ENCODE data around the gene SLC26A5.
"Not testable (repeated sequence)": the region's sequence is repeated elsewhere in the genome, so short reads cannot be mapped to it uniquely, and the experiment has no call there.

The SLC26A5 gene, protein sequence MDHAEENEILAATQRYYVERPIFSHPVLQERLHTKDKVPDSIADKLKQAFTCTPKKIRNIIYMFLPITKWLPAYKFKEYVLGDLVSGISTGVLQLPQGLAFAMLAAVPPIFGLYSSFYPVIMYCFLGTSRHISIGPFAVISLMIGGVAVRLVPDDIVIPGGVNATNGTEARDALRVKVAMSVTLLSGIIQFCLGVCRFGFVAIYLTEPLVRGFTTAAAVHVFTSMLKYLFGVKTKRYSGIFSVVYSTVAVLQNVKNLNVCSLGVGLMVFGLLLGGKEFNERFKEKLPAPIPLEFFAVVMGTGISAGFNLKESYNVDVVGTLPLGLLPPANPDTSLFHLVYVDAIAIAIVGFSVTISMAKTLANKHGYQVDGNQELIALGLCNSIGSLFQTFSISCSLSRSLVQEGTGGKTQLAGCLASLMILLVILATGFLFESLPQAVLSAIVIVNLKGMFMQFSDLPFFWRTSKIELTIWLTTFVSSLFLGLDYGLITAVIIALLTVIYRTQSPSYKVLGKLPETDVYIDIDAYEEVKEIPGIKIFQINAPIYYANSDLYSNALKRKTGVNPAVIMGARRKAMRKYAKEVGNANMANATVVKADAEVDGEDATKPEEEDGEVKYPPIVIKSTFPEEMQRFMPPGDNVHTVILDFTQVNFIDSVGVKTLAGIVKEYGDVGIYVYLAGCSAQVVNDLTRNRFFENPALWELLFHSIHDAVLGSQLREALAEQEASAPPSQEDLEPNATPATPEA

DNA sequence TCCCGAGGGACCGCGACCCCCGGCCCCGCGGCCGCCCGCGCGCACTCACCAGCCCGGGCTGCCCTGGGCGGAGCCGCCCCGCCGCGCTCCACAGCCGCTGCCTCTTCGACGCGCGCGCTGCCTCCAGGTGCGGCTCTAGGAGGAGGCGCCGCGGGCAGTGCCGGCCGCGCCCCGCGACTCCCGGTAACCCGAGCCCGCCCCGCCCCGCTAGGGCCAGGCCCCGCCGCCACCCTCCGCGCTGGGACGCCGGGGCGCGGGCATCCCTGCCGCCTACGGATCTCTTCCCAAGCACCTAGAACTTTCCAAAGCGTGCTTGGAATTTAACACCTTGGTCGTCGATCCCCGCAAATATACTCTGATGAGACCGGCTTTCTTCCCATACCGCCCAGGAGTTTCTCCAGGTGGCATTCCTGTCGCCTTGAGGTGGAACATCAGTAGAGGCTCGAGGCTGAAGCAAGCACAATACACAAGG lies at the start of gene SLC26A5:
TSS of gene SLC26A5 (minus strand) at position 159 of the 472 bp plus-strand sequence. CDS start 24,693 bp downstream, outside the sequence.
- DNase-seq: peak; percentile 39

DNA sequence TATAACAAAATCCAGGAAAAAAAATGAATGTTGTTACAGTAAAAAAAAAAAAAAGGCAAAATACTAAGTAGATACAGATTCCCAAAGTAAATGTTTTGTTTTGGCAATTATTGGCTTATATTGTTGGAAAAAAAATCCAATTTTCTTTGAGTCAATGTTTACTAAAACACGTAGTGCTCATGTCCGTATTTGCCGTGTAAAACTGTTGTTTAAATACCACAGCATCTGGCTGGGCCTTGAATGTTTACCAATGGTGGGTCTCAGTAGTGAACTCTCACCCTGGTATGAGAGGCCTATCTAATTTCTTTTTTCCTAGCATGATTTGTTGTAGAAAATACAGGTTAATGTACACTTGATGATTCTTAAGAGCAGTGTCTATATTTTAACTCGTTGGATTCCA lies 41.4 kb upstream of the SLC26A5 start:
- no peak for DNase-seq

DNA sequence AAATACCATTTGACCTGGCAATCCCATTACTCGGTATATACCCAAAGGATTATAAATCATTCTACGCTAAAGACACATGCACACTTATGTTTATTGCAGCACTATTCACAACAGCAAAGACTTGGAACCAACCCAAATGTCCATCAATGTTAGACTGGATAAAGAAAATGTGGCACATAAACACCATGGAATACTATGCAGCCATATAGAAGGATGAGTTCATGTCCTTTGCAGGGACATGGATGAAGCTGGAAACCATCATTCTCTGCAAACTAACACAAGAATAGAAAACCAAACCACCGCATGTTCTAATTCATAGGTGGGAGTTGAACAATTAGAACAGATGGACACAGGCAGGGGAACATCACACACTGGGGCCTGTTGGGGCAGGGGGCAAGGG lies 40.9 kb upstream of the SLC26A5 start:
- DNase-seq: not testable (repeated sequence)

DNA sequence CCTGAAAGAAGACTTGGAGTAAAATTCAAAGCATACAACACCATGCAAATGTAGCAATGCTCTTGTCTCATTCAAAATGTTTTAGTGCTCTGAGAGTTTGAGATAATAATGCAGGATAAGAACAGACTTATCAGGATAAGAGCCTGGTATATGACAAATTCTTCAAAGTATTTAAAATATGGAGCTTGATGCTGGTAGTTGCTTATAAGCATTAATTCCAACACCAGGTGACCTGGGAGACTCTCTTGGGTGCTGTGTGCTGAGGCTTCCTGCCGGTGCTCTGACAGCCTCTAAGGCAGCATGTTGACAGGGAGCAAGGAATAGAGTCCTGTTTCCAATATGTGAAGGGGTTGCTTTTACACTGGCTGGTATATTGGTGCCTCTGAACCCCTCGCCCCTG lies 34.8 kb upstream of the SLC26A5 start:
- no peak for DNase-seq

DNA sequence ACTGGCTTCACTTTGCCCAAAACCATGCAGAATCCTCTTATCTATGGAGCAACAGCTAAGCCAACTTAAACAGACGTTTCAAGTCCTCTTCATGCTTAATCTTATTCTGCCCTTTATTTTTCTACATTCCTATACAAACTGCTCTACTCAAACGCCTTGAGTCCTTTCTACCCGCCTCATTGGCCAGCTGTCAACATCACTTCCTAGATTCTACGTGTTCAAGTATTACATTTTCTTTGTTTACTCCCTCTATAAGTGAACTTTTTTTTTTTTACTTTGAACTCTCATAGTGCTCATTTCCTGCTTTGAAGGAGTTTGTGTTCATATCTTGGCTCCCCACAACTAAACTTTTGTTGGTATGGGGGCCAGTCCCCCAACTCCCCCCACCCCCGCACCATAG lies 28.9 kb upstream of the SLC26A5 start:
- no peak for DNase-seq

DNA sequence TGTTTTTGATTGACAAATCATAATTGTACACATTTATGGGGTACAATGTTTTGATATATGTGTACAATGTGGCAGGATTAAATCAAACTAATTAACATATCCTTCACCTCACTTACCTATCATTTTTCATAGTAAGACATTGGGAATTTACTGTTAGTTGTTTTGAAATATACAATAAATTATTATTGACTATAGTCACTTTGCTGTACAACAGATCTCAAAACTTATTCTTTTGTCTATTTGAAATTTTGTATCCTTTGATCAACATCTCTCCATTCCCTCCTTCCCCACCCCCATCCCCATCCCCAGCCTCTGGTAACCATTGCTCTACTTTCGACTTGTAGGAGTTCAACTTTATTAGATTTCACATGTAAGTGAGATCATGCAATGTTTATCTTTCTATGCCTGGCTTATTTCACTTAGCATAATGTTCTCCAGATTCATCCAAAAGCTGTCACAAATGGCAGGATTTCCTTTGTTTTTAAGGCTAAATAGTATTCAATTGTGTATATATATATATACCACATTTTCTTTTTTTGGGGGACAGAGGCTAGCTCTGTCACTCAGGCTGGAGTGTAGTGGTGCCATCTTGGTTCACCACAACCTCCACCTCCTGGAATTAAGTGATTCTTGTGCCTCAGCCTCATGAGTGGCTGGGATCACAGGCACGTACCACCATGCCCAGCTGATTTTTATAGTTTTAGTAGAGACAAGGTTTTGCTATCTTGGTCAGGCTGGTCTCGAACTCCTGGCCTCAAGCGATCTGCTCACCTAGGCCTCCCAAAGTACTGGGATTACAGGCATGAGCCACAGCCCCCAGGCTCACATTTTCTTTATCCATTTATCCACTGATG lies 23.3 kb upstream of the SLC26A5 start:
- DNase-seq: no peak

DNA sequence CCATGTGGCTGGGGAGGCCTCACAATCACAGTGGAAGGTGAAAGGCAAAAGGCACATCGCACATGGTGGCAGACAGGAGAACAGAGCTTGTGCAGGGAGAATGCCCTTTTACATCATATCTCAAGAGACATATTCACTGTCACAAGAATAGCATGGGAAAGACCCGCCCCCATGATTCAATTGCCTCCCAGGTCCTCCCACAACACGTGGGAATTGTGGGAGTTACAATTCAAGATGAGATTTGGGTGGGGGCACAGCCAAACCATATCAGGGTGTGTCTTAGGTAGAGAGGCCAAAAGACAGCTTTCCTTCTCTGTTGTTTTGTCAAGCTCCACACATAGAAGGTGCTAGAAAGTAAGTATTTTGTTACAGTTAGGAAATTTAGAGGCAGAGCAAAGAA lies 20.8 kb upstream of the SLC26A5 start:
- DNase-seq: no peak

DNA sequence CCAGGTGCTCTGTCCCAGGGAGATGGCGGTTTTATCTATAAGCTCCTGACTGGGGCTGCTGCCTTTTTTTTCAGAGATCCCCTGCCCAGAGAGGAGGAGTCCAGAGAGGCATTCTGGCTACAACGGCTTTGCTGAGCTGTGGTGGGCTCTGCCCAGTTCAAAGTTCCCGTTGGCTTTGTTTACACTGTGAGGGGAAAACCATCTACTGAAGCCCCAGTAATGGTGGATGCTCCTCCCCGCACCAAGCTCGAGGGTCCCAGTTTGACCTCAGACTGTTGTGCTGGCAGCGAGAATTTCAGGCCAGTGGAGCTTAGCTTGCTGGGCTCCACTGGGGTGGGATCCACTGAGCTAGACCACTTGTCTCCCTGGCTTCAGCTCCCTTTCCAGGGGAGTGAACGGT lies 16.4 kb upstream of the SLC26A5 start:
- no peak for DNase-seq

DNA sequence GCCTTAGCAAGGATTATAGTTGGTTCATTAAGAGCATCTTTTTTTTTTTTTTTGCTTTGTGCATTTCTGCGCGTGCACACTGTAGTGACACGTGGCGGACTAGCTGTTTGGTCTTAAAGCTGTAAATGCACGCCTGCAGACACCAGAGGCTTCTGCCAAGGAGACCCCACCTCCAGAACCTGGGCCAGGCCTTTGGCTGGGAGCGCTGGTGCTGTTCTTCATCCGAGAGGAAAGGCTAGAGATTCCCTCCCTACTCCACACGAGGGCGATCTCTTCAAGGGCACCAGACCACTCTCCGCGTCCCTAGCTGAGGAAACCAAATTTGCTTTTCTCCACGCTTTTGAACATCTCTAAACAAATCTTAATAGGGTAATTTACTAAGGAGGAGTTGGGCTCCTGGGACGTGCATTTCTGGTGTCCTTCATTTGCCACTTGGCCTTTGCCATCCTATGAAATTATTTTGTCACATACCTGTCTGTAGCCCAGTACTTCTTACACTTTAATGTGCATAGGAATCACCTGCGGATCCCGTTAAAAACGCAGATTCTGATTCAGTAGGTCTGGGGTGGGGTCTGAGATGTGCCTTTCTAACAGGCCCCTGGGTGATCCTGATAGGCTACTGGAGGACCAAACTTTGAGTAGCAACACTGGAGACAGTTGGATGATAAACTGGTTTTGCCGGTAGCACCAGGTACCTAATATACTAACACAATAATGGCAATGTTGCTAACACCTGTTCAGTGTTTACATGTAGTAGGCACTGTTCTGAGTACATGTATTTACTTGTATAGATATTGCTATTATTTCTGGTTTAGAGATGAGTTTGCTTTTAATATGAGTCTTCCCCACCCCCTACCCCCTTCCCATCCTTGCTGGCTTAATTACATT lies 1.3 kb upstream of the SLC26A5 start:
- peak; percentile 84 for DNase-seq

DNA sequence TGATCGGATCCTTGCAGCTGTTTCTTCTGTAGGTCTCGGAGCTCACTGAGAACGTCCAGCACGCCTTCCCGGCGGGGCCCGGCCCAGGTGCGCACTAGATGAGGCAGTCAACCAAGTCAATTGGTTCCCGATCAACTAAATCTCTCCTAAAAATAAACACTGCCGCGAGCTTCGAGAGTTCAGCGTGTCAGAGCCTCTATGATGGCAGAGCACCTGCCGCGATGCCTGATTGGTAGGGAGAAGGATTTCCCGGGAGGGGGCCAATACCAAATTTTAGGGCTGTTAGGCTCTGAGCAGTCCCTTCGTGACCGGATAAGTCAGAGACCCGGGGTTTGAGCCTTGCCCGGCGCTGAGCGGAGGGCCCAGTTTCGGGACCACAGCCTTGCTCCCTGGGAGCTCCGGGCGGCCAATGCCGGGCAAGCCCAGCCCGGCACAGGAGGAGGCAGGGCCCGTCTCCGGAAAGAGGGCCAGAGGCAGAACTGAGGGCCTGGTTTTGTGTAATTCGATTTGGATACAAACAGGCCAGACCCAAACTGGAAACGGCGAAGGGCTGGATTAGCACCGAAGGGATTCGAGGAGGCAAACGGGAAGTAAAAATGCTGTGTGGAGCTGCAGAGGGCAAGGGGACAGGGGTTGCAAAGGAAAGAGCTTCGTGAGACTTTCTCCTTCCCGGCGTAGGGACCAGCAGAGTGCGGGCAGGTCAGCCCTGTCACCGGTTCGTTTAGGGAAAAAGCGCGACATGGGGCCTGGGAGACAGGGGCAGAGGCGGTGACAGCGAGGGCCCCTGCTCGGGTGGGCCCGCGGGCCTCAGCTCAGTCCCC lies 569 bp downstream of the SLC26A5 start:
- DNase-seq: peak; percentile 60

DNA sequence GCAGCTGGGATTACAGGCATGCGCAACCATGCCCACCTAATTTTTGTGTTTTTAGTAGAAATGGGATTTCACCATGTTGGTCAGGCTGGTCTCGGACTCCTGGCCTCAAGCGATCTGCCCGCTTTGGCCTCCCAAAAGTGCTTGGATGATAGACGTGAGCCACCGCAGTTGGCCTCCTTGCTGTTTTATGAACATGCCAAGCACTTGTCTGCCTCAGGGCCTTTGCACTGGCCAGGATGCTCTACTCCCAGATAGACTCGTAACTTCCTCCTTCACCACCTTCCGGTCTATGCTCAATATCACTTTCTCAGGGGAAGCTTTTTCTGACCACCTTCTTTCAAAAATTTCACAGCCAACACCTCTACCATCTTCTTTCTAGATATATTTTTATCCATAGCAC lies 6.3 kb downstream of the SLC26A5 start:
- no peak for DNase-seq

DNA sequence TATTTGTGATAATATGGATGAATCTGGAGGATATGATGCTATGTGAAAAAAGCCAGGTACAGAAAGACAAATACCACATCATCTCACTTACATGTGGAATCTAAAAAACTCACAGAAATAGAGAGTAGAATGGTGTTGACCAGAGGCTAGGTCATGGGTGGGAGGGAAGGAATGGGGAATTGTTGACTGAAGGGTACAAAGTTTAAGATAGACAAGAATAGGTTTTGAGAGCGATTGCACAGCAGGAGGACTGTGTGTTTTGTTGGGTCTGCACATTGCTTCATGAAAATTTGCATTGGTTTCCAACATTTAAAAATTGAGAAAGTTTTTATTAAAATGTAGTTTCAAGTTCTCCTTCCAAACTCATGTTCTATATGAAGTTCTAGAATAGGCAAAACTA lies 8.4 kb downstream of the SLC26A5 start:
- no peak for DNase-seq

DNA sequence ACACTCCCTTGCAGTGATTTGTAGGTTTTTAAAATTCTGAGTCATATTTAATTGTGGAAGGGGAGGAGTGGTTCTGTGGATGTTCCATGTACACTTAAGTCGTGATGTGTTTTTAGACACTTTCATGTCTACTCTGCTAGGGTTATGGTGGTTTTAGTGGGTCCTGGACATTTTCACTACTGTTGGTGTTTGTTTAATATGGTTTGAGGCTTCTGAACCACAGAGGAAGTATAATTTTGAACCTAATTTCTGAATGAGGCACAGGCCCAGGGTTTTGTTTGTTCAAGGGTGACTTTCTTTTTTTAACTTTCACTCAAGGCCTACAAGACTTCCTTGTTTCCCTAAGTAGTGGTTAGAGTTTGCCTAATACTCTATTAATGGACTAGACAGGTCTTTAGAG lies 13.3 kb downstream of the SLC26A5 start:
- no peak for DNase-seq

DNA sequence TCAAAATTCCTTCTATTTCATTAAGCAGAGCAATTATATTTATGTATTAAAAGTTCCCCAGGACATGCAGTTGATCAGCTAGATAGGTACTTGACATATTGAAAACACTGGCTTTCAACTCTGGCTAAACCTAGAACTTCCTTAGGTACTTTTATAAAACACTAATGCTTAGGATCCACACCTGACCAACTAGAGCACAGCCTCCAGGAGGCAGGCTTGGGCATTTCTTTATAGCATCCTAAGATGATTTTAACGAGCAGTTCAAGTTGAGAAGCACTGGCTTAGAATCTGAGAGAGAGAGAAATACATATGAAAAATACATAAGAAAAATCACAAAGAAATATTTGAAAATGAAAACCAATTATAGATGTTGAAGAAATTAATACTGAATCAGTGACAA lies 20.8 kb downstream of the SLC26A5 start:
- no peak for DNase-seq

DNA sequence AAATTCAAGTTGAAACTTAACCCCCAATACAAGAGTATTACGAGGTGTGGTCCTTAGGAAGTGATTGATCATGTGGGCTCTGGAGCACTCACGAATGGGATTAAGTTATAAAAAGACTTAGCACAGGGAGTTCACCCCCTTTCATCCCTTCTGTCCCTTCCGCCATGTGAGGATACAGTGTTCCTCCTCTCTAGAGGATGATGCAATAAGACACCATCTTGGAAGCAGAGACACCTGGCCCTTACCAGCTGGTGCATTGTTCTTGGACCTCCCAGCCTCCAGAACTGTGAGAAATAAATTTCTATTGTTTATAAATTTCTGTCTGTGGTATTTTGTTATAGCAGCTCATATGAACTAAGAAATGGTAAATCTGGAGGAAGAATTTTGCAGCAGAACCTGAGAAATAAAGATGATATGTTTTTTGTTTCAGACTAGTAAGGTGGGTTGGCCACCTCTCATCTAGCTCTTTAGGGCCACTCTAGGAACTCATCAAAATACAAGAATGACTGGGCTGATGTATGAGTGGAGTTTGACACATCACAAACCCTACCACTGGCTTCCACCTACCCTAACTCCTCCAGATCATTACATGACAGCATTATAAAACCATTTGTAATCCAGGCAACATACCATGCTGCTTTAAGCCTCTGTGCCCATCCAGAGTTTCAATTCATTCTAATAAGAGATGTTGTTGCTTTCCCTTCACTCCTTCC lies 22.4 kb downstream of the SLC26A5 start:
- no peak for DNase-seq

DNA sequence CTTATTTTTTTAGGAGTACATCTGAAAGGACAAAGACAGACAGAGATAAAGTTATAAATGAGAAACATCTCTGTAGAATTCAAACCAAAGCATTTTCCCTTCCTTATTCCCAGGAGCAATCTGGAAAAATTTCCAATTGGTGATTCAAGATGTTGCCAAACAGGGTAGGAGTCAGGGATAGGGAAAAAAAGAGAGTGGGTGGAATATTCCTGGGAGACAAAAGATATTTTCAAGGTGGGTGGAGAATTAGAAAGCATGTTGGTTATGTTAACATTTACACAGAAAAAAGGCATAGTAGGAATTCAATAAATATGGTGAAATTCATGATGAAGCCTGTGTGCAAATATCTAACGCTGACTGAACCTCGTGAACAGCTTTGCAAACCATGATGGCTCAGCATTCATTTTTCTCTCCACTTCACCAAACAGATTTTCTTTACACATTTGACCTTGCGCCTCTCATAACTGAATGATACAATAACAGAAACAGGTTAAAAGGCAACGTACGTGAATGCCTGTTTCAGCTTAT lies 25.1 kb downstream of the SLC26A5 start:
- DNase-seq: no peak

DNA sequence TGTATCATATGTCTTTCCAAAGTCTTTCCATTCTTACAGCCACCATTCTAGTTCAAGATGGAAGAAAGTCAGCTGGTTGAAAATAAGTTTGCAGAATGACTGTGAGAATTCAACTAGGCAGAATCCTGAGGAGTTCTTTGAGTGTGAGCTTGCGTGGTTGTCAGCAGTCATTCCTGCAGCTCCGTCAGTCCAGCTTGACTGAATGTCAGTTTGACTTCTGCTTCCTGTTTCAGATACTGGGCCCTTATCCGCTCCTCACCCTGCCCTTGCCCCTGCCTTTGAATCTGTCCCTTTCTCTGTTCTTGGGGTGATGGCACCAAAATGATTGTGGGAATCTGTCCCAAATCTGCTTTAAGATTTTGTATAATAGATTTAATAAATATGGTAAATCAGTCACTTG lies 27.8 kb downstream of the SLC26A5 start:
- DNase-seq: no peak

DNA sequence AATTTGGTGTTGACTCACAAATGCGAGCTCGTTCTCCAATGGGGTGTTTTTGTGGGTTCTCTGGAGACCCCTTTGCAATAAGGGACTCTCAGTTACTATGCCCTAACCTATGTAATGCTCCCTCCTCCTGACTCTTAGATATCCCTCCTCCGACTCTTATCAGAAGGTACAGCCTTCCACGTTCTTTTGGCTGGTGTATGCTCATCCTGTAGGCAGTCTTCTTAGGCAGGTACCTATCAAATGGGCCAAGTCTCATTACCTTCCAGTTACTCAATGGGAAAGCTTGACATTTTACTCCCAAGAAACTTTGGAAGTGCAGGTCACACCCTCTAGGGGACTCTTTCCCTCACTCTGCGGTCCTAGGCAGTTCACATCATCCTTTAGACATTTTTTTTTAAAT lies 32.6 kb downstream of the SLC26A5 start:
- no peak for DNase-seq

DNA sequence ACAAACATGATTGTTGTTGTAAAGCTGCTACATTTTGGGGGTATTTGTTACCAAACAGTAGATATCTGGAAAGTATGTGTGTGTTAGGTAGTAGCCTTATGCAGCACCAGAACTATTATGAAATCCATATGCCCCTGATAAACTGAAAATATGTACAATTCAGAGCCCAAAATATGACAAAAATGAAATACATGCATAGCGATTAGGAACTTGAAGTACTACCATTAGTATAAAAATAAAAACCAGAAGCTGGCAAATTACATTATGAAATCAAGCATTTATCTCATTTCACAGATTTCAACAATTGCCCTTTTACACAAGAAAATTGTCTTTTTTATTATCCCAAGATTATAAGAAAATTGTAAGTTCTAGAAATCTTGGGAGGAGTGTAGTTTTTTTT lies 33.9 kb downstream of the SLC26A5 start:
- no peak for DNase-seq
